Smooth muscle cell (in vitro differentiated cells): ENCODE measurements around the gene LIN7B. TPM values are rescaled to one million over a fixed set of nuclear protein-coding genes. Genes with fewer than 3 reads are reported as not detected.
A peak's percentile ranks its signal among the peaks of the same experiment; 100 is the strongest.
"Not testable (repeated sequence)": the region's sequence is repeated elsewhere in the genome, so short reads cannot be mapped to it uniquely, and the experiment has no call there.

Experiments
- DNase-seq: peaks from one replicate; lab custom pipeline; 2025; ENCODE audit not compliant: unreplicated experiment; lab: John Stamatoyannopoulos, UW
- H2AFZ ChIP-seq: fragments of 200-600 bp; sonication (generic); 2 replicates; pipeline ENCODE4 v1.6.0; 2016; ENCODE audit warnings: antibody characterized with exemption, low read depth, mild to moderate bottlenecking
- H3F3A ChIP-seq: fragments of 200-600 bp; sonication (generic); 2 replicates; pipeline ENCODE4 v1.6.0; 2017; ENCODE audit warnings: antibody characterized with exemption, low read depth
- H3K27ac ChIP-seq: fragments of 200-600 bp; sonication (generic); 2 replicates; pipeline ENCODE4 v1.5.1; 2016; ENCODE audit warnings: low read depth, mild to moderate bottlenecking
- H3K27me3 ChIP-seq: fragments of 200-600 bp; sonication (generic); 2 replicates; pipeline ENCODE4 v1.6.1; 2016; ENCODE audit warnings: low read depth, mild to moderate bottlenecking
- H3K36me3 ChIP-seq: fragments of 200-600 bp; sonication (generic); 2 replicates; pipeline ENCODE4 v1.5.1; 2016; ENCODE audit warnings: low read depth
- H3K4me1 ChIP-seq: fragments of 200-600 bp; sonication (generic); 2 replicates; pipeline ENCODE4 v1.5.1; 2016; ENCODE audit warnings: low read depth
- H3K4me2 ChIP-seq: fragments of 200-600 bp; sonication (generic); 2 replicates; pipeline ENCODE4 v1.6.0; 2016; ENCODE audit warnings: mild to moderate bottlenecking
- H3K4me3 ChIP-seq: fragments of 200-600 bp; sonication (generic); 2 replicates; pipeline ENCODE4 v1.5.1; 2016; ENCODE audit warnings: mild to moderate bottlenecking
- H3K79me2 ChIP-seq: fragments of 200-600 bp; sonication (generic); 2 replicates; pipeline ENCODE4 v1.6.0; 2016; ENCODE audit warnings: low read depth, mild to moderate bottlenecking
- H3K9ac ChIP-seq: fragments of 200-600 bp; sonication (generic); 2 replicates; pipeline ENCODE4 v1.6.0; 2016; ENCODE audit warnings: low read depth
- H3K9me3 ChIP-seq: fragments of 200-600 bp; sonication (generic); replicated peaks from 2 replicates; pipeline ENCODE4 v1.5.1; 2016; ENCODE audit warnings: low read depth
- H4K20me1 ChIP-seq: fragments of 200-600 bp; sonication (generic); 2 replicates; pipeline ENCODE4 v1.6.0; 2016; ENCODE audit warnings: low read depth
- WGBS: methylation state at CpG from one replicate; pipeline ENCODE4 v1.1.7; 2016; ENCODE audit warnings: low lambda C conversion rate; 5-methylcytosine and 5-hydroxymethylcytosine counted together
- polyA plus RNA-seq: library from polyadenylated mRNA; unstranded; fragments of >200 nt; fragmentation: Nextera tagmentation; extraction: Ambion mirVana; gene quantifications from 2 replicates; pipeline ENCODE4 v1.2.1, GENCODE V29; 2016
- total RNA-seq: library from RNA; depleted of rRNA; stranded (reverse); fragments of >200 nt; gene quantifications from 2 replicates; pipeline ENCODE4 v1.2.3, GENCODE V29; 2014
- TF ChIP-seq, protein P1 (sequence below): fragments of 200-600 bp; sonication (generic); IDR thresholded peaks from 2 replicates; pipeline ENCODE4 v1.5.1; 2017; ENCODE audit warnings: borderline replicate concordance, mild to moderate bottlenecking, antibody characterized with exemption; ENCODE audit not compliant: insufficient read depth, poor library complexity, severe bottlenecking

The LIN7B gene
- total and polyA plus RNA-seq, 2 experiments from 2014 or later, result 11.7 to 24.7 TPM

DNA sequence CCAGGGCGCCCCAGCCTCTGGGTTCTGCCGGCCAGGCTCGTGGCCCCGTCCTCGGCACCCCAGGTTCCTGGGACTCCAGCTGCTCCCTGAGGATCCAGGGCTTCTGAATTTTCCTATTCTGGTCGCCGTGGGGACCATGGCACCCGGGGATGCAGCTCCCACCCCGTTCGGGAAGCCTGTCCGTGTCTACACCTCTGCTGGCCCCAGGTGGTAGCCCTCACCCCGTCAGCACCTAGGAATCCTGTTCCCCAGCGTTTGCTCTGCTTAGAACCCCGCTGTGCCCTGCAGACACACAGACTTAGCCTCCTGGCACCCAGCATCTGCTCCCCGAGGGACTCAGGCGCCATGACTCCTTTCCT is 6.1 kb downstream of the LIN7B start:
- Histone ChIP-seq H3K9me3 (no peaks in the 10 kb centered on the region), H3K4me2 (peak overlapping the region; percentile 91), H4K20me1 (no peaks in the 10 kb centered on the region), H3K9ac (no peak overlapping the region), H3K36me3 (no peaks in the 10 kb centered on the region), H3F3A (peaks cover 8% of the 10 kb centered on the region), H3K4me1 (peaks cover 7% of the 10 kb centered on the region), H3K79me2 (no peaks in the 10 kb centered on the region), H3K27me3 (no peaks in the 10 kb centered on the region), H3K4me3 (peak overlapping the region; percentile 61), H2AFZ (no peak overlapping the region), H3K27ac (no peak overlapping the region)
- WGBS, result 31% methylated on average over 15 of the region's 16 CpGs
- TF ChIP-seq, protein P1, sequence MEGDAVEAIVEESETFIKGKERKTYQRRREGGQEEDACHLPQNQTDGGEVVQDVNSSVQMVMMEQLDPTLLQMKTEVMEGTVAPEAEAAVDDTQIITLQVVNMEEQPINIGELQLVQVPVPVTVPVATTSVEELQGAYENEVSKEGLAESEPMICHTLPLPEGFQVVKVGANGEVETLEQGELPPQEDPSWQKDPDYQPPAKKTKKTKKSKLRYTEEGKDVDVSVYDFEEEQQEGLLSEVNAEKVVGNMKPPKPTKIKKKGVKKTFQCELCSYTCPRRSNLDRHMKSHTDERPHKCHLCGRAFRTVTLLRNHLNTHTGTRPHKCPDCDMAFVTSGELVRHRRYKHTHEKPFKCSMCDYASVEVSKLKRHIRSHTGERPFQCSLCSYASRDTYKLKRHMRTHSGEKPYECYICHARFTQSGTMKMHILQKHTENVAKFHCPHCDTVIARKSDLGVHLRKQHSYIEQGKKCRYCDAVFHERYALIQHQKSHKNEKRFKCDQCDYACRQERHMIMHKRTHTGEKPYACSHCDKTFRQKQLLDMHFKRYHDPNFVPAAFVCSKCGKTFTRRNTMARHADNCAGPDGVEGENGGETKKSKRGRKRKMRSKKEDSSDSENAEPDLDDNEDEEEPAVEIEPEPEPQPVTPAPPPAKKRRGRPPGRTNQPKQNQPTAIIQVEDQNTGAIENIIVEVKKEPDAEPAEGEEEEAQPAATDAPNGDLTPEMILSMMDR, result no peak
- DNase-seq, result no peak

DNA sequence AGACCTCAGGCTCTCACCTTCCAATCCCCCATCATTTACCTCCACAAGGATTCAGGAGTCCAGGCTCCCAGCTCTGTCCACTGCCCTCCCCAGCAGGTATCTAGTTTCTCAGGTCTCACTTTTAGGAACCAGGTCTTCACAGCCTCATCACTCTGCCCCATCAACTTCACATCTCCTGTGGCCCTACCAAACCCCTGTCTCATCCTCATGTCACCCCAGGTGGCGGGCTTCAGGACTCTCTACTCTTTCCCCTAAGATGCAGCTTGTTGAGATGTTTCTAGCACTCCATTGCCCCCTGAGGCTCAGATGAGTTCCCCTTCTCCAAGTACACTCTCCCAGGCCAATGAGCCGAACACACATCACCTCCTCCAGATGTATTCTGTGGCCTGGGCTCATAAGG is 6.7 kb downstream of the LIN7B start:
- Histone ChIP-seq H3K9ac (no peak overlapping the region), H3F3A (peaks cover 7% of the 10 kb centered on the region), H3K4me1 (peaks cover 7% of the 10 kb centered on the region), H3K36me3 (no peaks in the 10 kb centered on the region), H3K4me2 (no peak overlapping the region), H3K79me2 (no peaks in the 10 kb centered on the region), H3K27me3 (no peaks in the 10 kb centered on the region), H3K27ac (no peak overlapping the region), H4K20me1 (no peaks in the 10 kb centered on the region), H2AFZ (no peak overlapping the region), H3K9me3 (no peaks in the 10 kb centered on the region), H3K4me3 (no peak overlapping the region)
- no peak for DNase-seq
- WGBS, result 91% methylated on average over 2 of the region's 2 CpGs
- TF ChIP-seq, protein P1, result no peak

DNA sequence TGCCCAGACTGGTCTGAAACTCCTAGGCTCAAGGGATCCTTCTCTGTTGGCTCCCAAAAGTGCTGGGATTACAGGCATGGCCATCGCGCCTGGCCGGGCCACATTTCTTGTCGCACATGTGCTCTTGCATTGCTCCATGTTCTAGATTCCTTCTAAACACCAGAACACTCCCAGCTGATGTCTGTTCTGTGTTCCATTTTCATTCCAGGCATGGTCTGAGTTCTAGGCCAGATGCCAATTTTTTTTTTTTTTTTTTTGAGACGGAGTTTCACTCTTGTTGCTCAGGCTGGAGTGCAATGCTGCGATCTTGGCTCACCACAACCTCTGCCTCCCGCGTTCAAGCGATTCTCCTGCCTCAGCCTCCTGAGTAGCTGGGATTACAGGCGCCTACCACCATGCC is 7.7 kb downstream of the LIN7B start:
- not testable (repeated sequence) for H3K79me2 ChIP-seq, H3K27me3 ChIP-seq, H3K9ac ChIP-seq, H3K4me3 ChIP-seq, H2AFZ ChIP-seq, H3K36me3 ChIP-seq, H3K4me1 ChIP-seq, H3K27ac ChIP-seq, H4K20me1 ChIP-seq, DNase-seq, H3K4me2 ChIP-seq, H3F3A ChIP-seq, H3K9me3 ChIP-seq
- WGBS, result 87% methylated on average over 10 of the region's 10 CpGs

DNA sequence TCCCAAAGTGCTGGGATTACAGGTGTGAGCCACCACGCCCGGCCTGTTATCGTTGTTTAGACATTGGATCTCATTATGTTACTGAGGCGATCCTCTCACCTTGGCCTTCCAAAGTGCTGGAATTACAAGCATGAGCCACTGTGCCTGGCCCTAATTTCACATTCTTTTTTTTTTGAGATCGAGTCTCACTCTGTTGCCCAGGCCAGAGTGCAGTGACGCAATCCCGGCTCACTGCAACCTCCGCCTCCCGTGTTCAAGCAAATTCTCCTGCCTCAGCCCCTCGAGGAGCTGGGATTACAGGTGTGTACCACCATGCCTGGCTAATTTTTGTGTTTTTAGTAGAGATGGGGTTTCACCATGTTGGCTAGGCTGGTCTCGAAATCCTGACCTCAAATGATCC is 9.1 kb downstream of the LIN7B start:
- H3K9me3 ChIP-seq, H2AFZ ChIP-seq, H3K79me2 ChIP-seq, H3K9ac ChIP-seq, H3K36me3 ChIP-seq, H3F3A ChIP-seq, H3K4me3 ChIP-seq, H4K20me1 ChIP-seq, H3K4me1 ChIP-seq, H3K4me2 ChIP-seq, H3K27me3 ChIP-seq, H3K27ac ChIP-seq, DNase-seq: not testable (repeated sequence)
- 94% methylated on average over 11 of the region's 11 CpGs for WGBS
